B cell (primary cell): ENCODE data around the gene DYDC2. TPM values are rescaled to one million over a fixed set of nuclear protein-coding genes. Genes with fewer than 3 reads are reported as not detected.

ENCODE experiments used
- ATAC-seq: fragments of 200-7000 bp; cut with Tn5 transposase; one replicate; pipeline ENCODE4 v1.10.0; 2021; ENCODE audit warnings: low read depth, mild to moderate bottlenecking, moderate number of reproducible peaks, moderate library complexity
- CTCF ChIA-PET: fragments of 350-600 bp; sonication (Branson Sonifier 250); formaldehyde crosslinking; loops from one replicate; lab custom pipeline; 2021; ENCODE audit warnings: antibody characterized with exemption, inconsistent platforms; lab: Charles Lee
- POLR2A ChIA-PET: fragments of 350-600 bp; sonication (Branson Sonifier 250); formaldehyde crosslinking; loops from one replicate; lab custom pipeline; 2021; ENCODE audit warnings: antibody characterized with exemption; lab: Charles Lee
- DNase-seq: peaks from one replicate; pipeline ENCODE4 v3.0.0; 2013
- H2AFZ ChIP-seq: 2 replicates; pipeline ENCODE4 v1.6.1; 2012; ENCODE audit warnings: mild to moderate bottlenecking, low read depth, low read length; ENCODE audit not compliant: insufficient read depth, poor library complexity, severe bottlenecking
- H3K27ac ChIP-seq, 2 donors: 1 replicate in 1 of 2; 2 replicates in 1 of 2; pipeline ENCODE4 v1.5.1; 2012 to 2013; ENCODE audit warnings: low read length in 2 of 2, mild to moderate bottlenecking in 2 of 2, moderate library complexity in 1 of 2
- H3K27me3 ChIP-seq, 4 experiments: fragments of 200-600 bp in 1 of 4; sonication (generic) in 1 of 4; replicated peaks in 1 of 4; 1 replicate in 2 of 4; 2 replicates in 2 of 4; pipeline versions ENCODE4 v1.6.1 to v1.7.0; 2013 to 2016; ENCODE audit warnings: low read length in 3 of 4, mild to moderate bottlenecking in 2 of 4, mixed read lengths in 1 of 4, moderate library complexity in 1 of 4; ENCODE audit not compliant: insufficient read depth in 4 of 4, control insufficient read depth in 3 of 4; ENCODE audit errors: control extremely low read depth in 1 of 4
- H3K36me3 ChIP-seq, 2 experiments: replicated peaks in 1 of 2; 1 replicate in 1 of 2; 2 replicates in 1 of 2; pipeline versions ENCODE4 v1.6.1 to v1.7.1; 2013; ENCODE audit warnings: low read length in 1 of 2; ENCODE audit not compliant: insufficient read depth in 2 of 2, control insufficient read depth in 1 of 2; ENCODE audit errors: control extremely low read depth in 1 of 2, extremely low read depth in 1 of 2
- H3K4me1 ChIP-seq, 2 donors: fragments of 200-600 bp in 1 of 2; sonication (generic) in 1 of 2; 1 replicate in 1 of 2; 2 replicates in 1 of 2; pipeline versions ENCODE4 v1.5.1 to v1.6.1; 2013 to 2017; ENCODE audit warnings: low read length in 2 of 2; ENCODE audit not compliant: control insufficient read depth in 2 of 2, insufficient read depth in 2 of 2
- H3K4me2 ChIP-seq: replicated peaks from 2 replicates; pipeline ENCODE3; 2012; ENCODE audit warnings: mild to moderate bottlenecking, low read depth, low read length; ENCODE audit not compliant: poor library complexity, severe bottlenecking
- H3K4me3 ChIP-seq, 5 experiments: fragments of 200-600 bp in 1 of 5; sonication (generic) in 1 of 5; 1 replicate in 3 of 5; 2 replicates in 2 of 5; pipeline versions ENCODE4 v1.5.1 to v1.7.0; 2011 to 2016; ENCODE audit warnings: low read length in 4 of 5, mild to moderate bottlenecking in 4 of 5, low read depth in 2 of 5, control low read depth in 1 of 5, moderate library complexity in 1 of 5; ENCODE audit not compliant: insufficient read depth in 1 of 5; ENCODE audit errors: control extremely low read depth in 1 of 5, extremely low read depth in 1 of 5
- H3K79me2 ChIP-seq: fragments of 200-600 bp; sonication (generic); one replicate; pipeline ENCODE4 v1.6.0; 2016; ENCODE audit warnings: low read length; ENCODE audit not compliant: control insufficient read depth, insufficient read depth
- H3K9ac ChIP-seq: fragments of 200-600 bp; sonication (generic); 2 replicates; pipeline ENCODE4 v1.6.1; 2017; ENCODE audit warnings: mild to moderate bottlenecking, low read length, moderate library complexity
- H3K9me3 ChIP-seq, 3 donors: one replicate each; pipeline versions ENCODE4 v1.6.1 to v1.7.1; 2013; ENCODE audit warnings: low read length in 2 of 3; ENCODE audit not compliant: control insufficient read depth in 2 of 3, insufficient read depth in 1 of 3; ENCODE audit errors: control extremely low read depth in 1 of 3
- H4K20me1 ChIP-seq: 2 replicates; pipeline ENCODE4 v1.6.0; 2012; ENCODE audit warnings: mild to moderate bottlenecking, low read length; ENCODE audit not compliant: insufficient read depth, control insufficient read depth, poor library complexity, severe bottlenecking
- H3K27ac Mint-ChIP-seq: one replicate; pipeline ENCODE4 v1.8.0; 2021; ENCODE audit warnings: mixed read lengths
- H3K27me3 Mint-ChIP-seq: one replicate; pipeline ENCODE4 v1.8.0; 2021; ENCODE audit warnings: mixed read lengths
- H3K4me1 Mint-ChIP-seq: one replicate; pipeline ENCODE4 v1.8.0; 2021; ENCODE audit warnings: mixed read lengths
- H3K4me3 Mint-ChIP-seq: one replicate; pipeline ENCODE4 v1.8.0; 2021; ENCODE audit warnings: mixed read lengths
- H3K9me3 Mint-ChIP-seq: one replicate; pipeline ENCODE4 v1.8.0; 2022; ENCODE audit warnings: mixed read lengths; ENCODE audit not compliant: insufficient read depth
- CTCF ChIP-seq: fragments of 200-600 bp; IDR thresholded peaks from one replicate; pipeline ENCODE4 v1.8.0; 2022; ENCODE audit warnings: antibody characterized with exemption, mild to moderate bottlenecking
- EZH2 ChIP-seq: IDR thresholded peaks from 2 replicates; pipeline ENCODE4 v1.6.1; 2012; ENCODE audit warnings: borderline replicate concordance, low read depth, mild to moderate bottlenecking, moderate library complexity, low read length; ENCODE audit not compliant: insufficient read depth, poor library complexity, severe bottlenecking
- WGBS: methylation state at CpG from one replicate; pipeline ENCODE4 v1.1.5; 2013; ENCODE audit warnings: missing lambda C conversion rate; ENCODE audit not compliant: insufficient coverage; 5-methylcytosine and 5-hydroxymethylcytosine counted together
- intact Hi-C: fragments of 100-400 bp; cut with micrococcal nuclease; formaldehyde crosslinking; loops from one replicate; pipeline ENCODE4 v1.10.0; 2022
- polyA plus RNA-seq: library from polyadenylated mRNA; depleted of rRNA; stranded (reverse); fragments of >200 nt; gene quantifications from 2 replicates; pipeline ENCODE4 v1.2.3, GENCODE V29; 2012
- total RNA-seq, 2 donors: library from RNA; stranded (reverse); fragments of 120-200 nt in 1 of 2; gene quantifications; 1 replicate in 1 of 2; 2 replicates in 1 of 2; pipeline versions ENCODE4 v1.2.3 to v1.2.4, GENCODE V29; 2013 to 2022

Gene DYDC2
- total and polyA plus RNA-seq, 2 donors (not counting 1 experiment from before 2014, with no cell fraction given) = not detected

GRCh38 chr10:80411681-80412220 lies 55.2 kb downstream of the DYDC2 start:
- no peak overlapping the region for H3K4me2 ChIP-seq
- no peak overlapping the region for H3K4me3 ChIP-seq
- Mint-ChIP-seq H3K4me1 (peaks cover 13% of the 10 kb centered on the region), H3K27ac (no peak overlapping the region), H3K9me3 (no peaks in the 10 kb centered on the region), H3K4me3 (no peak overlapping the region), H3K27me3 (peaks cover 5% of the 10 kb centered on the region)
- H2AFZ ChIP-seq = no peak overlapping the region
- no peak for TF ChIP-seq EZH2
- no peak for TF ChIP-seq CTCF
- ATAC-seq = no peak
- no peak overlapping the region for H3K27ac ChIP-seq
- no peak overlapping the region for H3K9ac ChIP-seq
- peaks cover 0 to 5% (median 0%) of the 10 kb centered on the region in 3 donors for H3K9me3 ChIP-seq
- no peaks in the 10 kb centered on the region for H4K20me1 ChIP-seq
- DNase-seq = no peak
- POLR2A ChIA-PET = interaction anchor here (0.6 kb wide), 1 partner anchor 10 kb away, joined by 3 read pairs; no protein-coding TSS in a partner anchor
- intact Hi-C loops = no loop called here
- no peaks in the 10 kb centered on the region for H3K27me3 ChIP-seq
- H3K79me2 ChIP-seq = no peaks in the 10 kb centered on the region
- 100% methylated on average over 1 of the region's 1 CpG for WGBS
- H3K36me3 ChIP-seq = no peaks in the 10 kb centered on the region
- CTCF ChIA-PET = interaction anchor here (0.6 to 1.0 kb wide), 3 partner anchors 10 to 129 kb away, joined by 3 read pairs; no protein-coding TSS in a partner anchor
- H3K4me1 ChIP-seq = peaks cover 6 to 15% of the 10 kb centered on the region in 2 donors

GRCh38 chr10:80412486-80412885 lies 55.9 kb downstream of the DYDC2 start:
- intact Hi-C loops = no loop called here
- Histone ChIP-seq H3K79me2 (no peaks in the 10 kb centered on the region), H3K4me1 (peaks cover 6 to 14% of the 10 kb centered on the region in 2 donors), H3K9ac (no peak overlapping the region), H3K4me3 (no peak overlapping the region), H3K27ac (no peak overlapping the region), H2AFZ (no peak overlapping the region), H3K27me3 (no peaks in the 10 kb centered on the region), H3K9me3 (peaks cover 0 to 5% (median 0%) of the 10 kb centered on the region in 3 donors), H3K36me3 (no peaks in the 10 kb centered on the region), H4K20me1 (no peaks in the 10 kb centered on the region), H3K4me2 (no peak overlapping the region)
- no peak for TF ChIP-seq CTCF
- no peak for TF ChIP-seq EZH2
- H3K27ac Mint-ChIP-seq = no peak overlapping the region
- H3K4me1 Mint-ChIP-seq = peaks cover 12% of the 10 kb centered on the region
- ChIA-PET CTCF (no interaction called here), POLR2A (no interaction called here)
- H3K27me3 Mint-ChIP-seq = peaks cover 4% of the 10 kb centered on the region
- DNase-seq = no peak
- WGBS = 89% methylated on average over 4 of the region's 5 CpGs
- no peak overlapping the region for H3K4me3 Mint-ChIP-seq
- no peak for ATAC-seq
- H3K9me3 Mint-ChIP-seq = no peaks in the 10 kb centered on the region
